ENCODE measurements around the gene GPBP1. TPM values are rescaled to one million over a fixed set of nuclear protein-coding genes. Genes with fewer than 3 reads are reported as not detected.

The GPBP1 gene
- total and polyA plus RNA-seq, 9 of the 15 experiments (the other 6 are each of a cell fraction or from before 2014, with no cell fraction given), result 31.0 to 109 (median 68.4) TPM

- no peak overlapping the region for H3K4me3 ChIP-seq
- H3K36me3 ChIP-seq (ENCODE audit: control insufficient read depth, insufficient read depth, low read length), result peaks cover 79% of the 10 kb centered on the region
- H3K9ac ChIP-seq (ENCODE audit: insufficient read depth in 1 of 2, low read depth in 2 of 2, low read length in 2 of 2), result no peak overlapping the region
- DNase-seq (ENCODE audit: extremely low read depth in 1 of 4, low spot score in 3 of 4), result no peak
- H3K9me1 ChIP-seq (ENCODE audit: control insufficient read depth, insufficient read depth, low read length), result no peaks in the 10 kb centered on the region
- intact Hi-C loops (cut with micrococcal nuclease) (no loop called here), in situ Hi-C loops (cut with MboI) (no loop called here)
- H4K20me1 ChIP-seq (replicated peaks; ENCODE audit: control insufficient read depth, insufficient read depth, low read length), result no peaks in the 10 kb centered on the region
- no peak overlapping the region for H3K4me2 ChIP-seq (ENCODE audit: insufficient read depth, low read length)
- no peaks in the 10 kb centered on the region for H3K4me1 ChIP-seq (replicated peaks in 1 of 2; ENCODE audit: control insufficient read depth in 2 of 2, insufficient read depth in 2 of 2, low read length in 2 of 2)
- ATAC-seq, result no peak
- POLR2A ChIA-PET, result interaction anchor here (0.7 kb wide), 1 partner anchor 861 kb away, joined by 3 read pairs; no protein-coding TSS in a partner anchor
- no peak for FAIRE-seq
- H2AFZ ChIP-seq (ENCODE audit: low read depth, low read length), result no peak overlapping the region
- BruUV-seq (replicated peaks), result no TSS peak
- no peaks in the 10 kb centered on the region for H3K27me3 ChIP-seq (ENCODE audit: control insufficient read depth in 2 of 2, insufficient read depth in 2 of 2, low read length in 2 of 2)
- H3K79me2 ChIP-seq (ENCODE audit: control insufficient read depth, insufficient read depth, low read length), result no peaks in the 10 kb centered on the region; the same call in 2 of the 3 replicates
- CTCF ChIA-PET (ENCODE audit: low intra/inter-chr PET ratio), result no interaction called here
- TF ChIP-seq ZBED1 (IDR thresholded peaks at IDR 0.05) (no peak), ZHX1 (conservative IDR thresholded peaks at IDR 0.05; ENCODE audit: low read length) (no peak), SAFB2 (IDR thresholded peaks at IDR 0.05; ENCODE audit: borderline replicate concordance, low read depth, low read length, severe bottlenecking) (no peak), RBM34 (IDR thresholded peaks at IDR 0.05; ENCODE audit: borderline replicate concordance, insufficient read depth, low read length) (no peak), NCOA4 (IDR thresholded peaks at IDR 0.05; ENCODE audit: partially characterized antibody) (no peak), MITF (IDR thresholded peaks at IDR 0.05) (no peak), E4F1 (CRISPR knock-in tag; IDR thresholded peaks at IDR 0.05; ENCODE audit: borderline replicate concordance) (no peak), ZNF311 (CRISPR knock-in tag; IDR thresholded peaks at IDR 0.05) (no peak)
- H3K27ac ChIP-seq (ENCODE audit: extremely low read depth, low read depth, low read length), result no peak overlapping the region
- H3K9me3 ChIP-seq (replicated peaks; ENCODE audit: control insufficient read depth, insufficient read depth, low read depth, low read length), result no peaks in the 10 kb centered on the region
Measured at GRCh38 chr5:57259704-57260103, 85.8 kb downstream of the GPBP1 start.
